Kasumi-1 (cell line): Measurements from ENCODE around the gene HYAL1.
"Not testable (repeated sequence)": the region's sequence is repeated elsewhere in the genome, so short reads cannot be mapped to it uniquely, and the experiment has no call there.

Experiments used
- DNase-seq, 2 experiments: peaks; one replicate each; lab custom pipeline; 2025; lab: John Stamatoyannopoulos, UW

HYAL1 gene

GRCh38 chr3:50318615-50319014 is 15.2 kb upstream of the HYAL1 start:
- no peak for DNase-seq

- no peak for DNase-seq
Measured at GRCh38 chr3:50318163-50318562, 14.8 kb upstream of the HYAL1 start.

GRCh38 chr3:50317300-50317699 is 13.9 kb upstream of the HYAL1 start:
- no peak for DNase-seq

- DNase-seq = no peak
Measured at GRCh38 chr3:50316657-50317242, 13.4 kb upstream of the HYAL1 start.

GRCh38 chr3:50314816-50315215 is 11.4 kb upstream of the HYAL1 start:
- DNase-seq = no peak

- no peak for DNase-seq
Measured at GRCh38 chr3:50314342-50314741, 11.0 kb upstream of the HYAL1 start.

GRCh38 chr3:50312041-50312440 is 8.7 kb upstream of the HYAL1 start:
- not testable (repeated sequence) for DNase-seq

- no peak for DNase-seq
Measured at GRCh38 chr3:50304601-50305000, 1.2 kb upstream of the HYAL1 start.

- DNase-seq = no peak
Measured at GRCh38 chr3:50302095-50303012, 1.0 kb downstream of the HYAL1 start.

- DNase-seq = no peak
Measured at GRCh38 chr3:50300681-50301254, 2.6 kb downstream of the HYAL1 start.

- no peak for DNase-seq
Measured at GRCh38 chr3:50299929-50300680, 3.3 kb downstream of the HYAL1 start.

GRCh38 chr3:50299638-50299928 is 3.8 kb downstream of the HYAL1 start:
- no peak for DNase-seq

GRCh38 chr3:50298836-50299637 is 4.3 kb downstream of the HYAL1 start, which contains the start of the genes HYAL3 and NAA80:
Gene HYAL3, minus strand, starts transcription at chr3:50299405. Its CDS starts 3,803 bp downstream, at chr3:50295602.
Gene NAA80, minus strand, starts transcription at chr3:50299405. Its CDS starts 1,942 bp downstream, at chr3:50297463.
- peak; percentile 97 to 98 for DNase-seq

GRCh38 chr3:50297896-50298725 is 5.3 kb downstream of the HYAL1 start:
- DNase-seq = peak in 1 of 2 experiments; percentile 34

- no peak for DNase-seq
Measured at GRCh38 chr3:50297384-50297775, 6.0 kb downstream of the HYAL1 start.

- DNase-seq = no peak
Measured at GRCh38 chr3:50296721-50297383, 6.5 kb downstream of the HYAL1 start.

GRCh38 chr3:50295553-50296431 is 7.6 kb downstream of the HYAL1 start:
- no peak for DNase-seq

GRCh38 chr3:50294492-50295403 is 8.6 kb downstream of the HYAL1 start:
- DNase-seq = no peak
